ENCODE data around the gene GALNT17.

- TF ChIP-seq EZH2phosphoT487 (IDR thresholded peaks at IDR 0.05; ENCODE audit: unreplicated experiment), result no peak
- TF ChIP-seq, protein P1, sequence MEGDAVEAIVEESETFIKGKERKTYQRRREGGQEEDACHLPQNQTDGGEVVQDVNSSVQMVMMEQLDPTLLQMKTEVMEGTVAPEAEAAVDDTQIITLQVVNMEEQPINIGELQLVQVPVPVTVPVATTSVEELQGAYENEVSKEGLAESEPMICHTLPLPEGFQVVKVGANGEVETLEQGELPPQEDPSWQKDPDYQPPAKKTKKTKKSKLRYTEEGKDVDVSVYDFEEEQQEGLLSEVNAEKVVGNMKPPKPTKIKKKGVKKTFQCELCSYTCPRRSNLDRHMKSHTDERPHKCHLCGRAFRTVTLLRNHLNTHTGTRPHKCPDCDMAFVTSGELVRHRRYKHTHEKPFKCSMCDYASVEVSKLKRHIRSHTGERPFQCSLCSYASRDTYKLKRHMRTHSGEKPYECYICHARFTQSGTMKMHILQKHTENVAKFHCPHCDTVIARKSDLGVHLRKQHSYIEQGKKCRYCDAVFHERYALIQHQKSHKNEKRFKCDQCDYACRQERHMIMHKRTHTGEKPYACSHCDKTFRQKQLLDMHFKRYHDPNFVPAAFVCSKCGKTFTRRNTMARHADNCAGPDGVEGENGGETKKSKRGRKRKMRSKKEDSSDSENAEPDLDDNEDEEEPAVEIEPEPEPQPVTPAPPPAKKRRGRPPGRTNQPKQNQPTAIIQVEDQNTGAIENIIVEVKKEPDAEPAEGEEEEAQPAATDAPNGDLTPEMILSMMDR (conservative IDR thresholded peaks at IDR 0.05; ENCODE audit: low read depth in 2 of 2), result no peak
- no peak for TF ChIP-seq JUNB (IDR thresholded peaks at IDR 0.05; ENCODE audit: unreplicated experiment)
- TF ChIP-seq POLR2AphosphoS5 (IDR thresholded peaks at IDR 0.05; ENCODE audit: low read depth), result no peak
- TF ChIP-seq ZNF114 (CRISPR knock-in tag; IDR thresholded peaks at IDR 0.05), result no peak
- TF ChIP-seq EZH2 (IDR thresholded peaks at IDR 0.05; ENCODE audit: low read depth, unreplicated experiment), result no peak
Observed at GRCh38 chr7:71584256-71584655, 452.3 kb downstream of the GALNT17 start.

Measured in GM23338 (cell line).